SKM-1 treated with dmso at 0.1 percent for 144 hours (cell line): ENCODE results near the gene MT2A.

Experiments used
- DNase-seq: peaks from one replicate; lab custom pipeline; 2025; ENCODE audit not compliant: unreplicated experiment; lab: John Stamatoyannopoulos, UW

MT2A gene

GRCh38 chr16:56636616-56637413, 28.4 kb downstream of the MT2A start:
- DNase-seq, result no peak

GRCh38 chr16:56637814-56638750, 29.7 kb downstream of the MT2A start, which contains the start of gene MT1A:
TSS of gene MT1A (plus strand) at chr16:56638666. CDS start at chr16:56638739, 73 bp downstream.
- DNase-seq, result no peak

GRCh38 chr16:56639045-56639444, 30.7 kb downstream of the MT2A start:
- no peak for DNase-seq

- no peak for DNase-seq
Measured at GRCh38 chr16:56640076-56640475, 31.7 kb downstream of the MT2A start.

GRCh38 chr16:56641166-56641565, 32.8 kb downstream of the MT2A start:
- DNase-seq, result no peak

GRCh38 chr16:56643080-56643778, 34.8 kb downstream of the MT2A start:
- DNase-seq, result no peak

GRCh38 chr16:56643833-56644232, 35.4 kb downstream of the MT2A start:
- DNase-seq, result no peak

- DNase-seq, result no peak
Measured at GRCh38 chr16:56645311-56645710, 36.9 kb downstream of the MT2A start.

GRCh38 chr16:56645838-56646237, 37.5 kb downstream of the MT2A start:
- DNase-seq, result no peak

- no peak for DNase-seq
Measured at GRCh38 chr16:56647641-56648431, 39.5 kb downstream of the MT2A start.

- DNase-seq, result no peak
Measured at GRCh38 chr16:56649271-56649670, 40.9 kb downstream of the MT2A start.

GRCh38 chr16:56649820-56650219, 41.4 kb downstream of the MT2A start:
- DNase-seq, result no peak

GRCh38 chr16:56651586-56651985, 43.2 kb downstream of the MT2A start, which contains the start of gene MT1B:
TSS of gene MT1B (plus strand) at chr16:56651886. CDS start at chr16:56651954, 68 bp downstream.
- no peak for DNase-seq

- DNase-seq, result no peak
Measured at GRCh38 chr16:56652600-56652999, 44.2 kb downstream of the MT2A start.

- no peak for DNase-seq
Measured at GRCh38 chr16:56653218-56653617, 44.8 kb downstream of the MT2A start.

- peak; percentile 35 for DNase-seq
Measured at GRCh38 chr16:56657555-56658326, 49.4 kb downstream of the MT2A start, which contains the start of gene MT1F. TSS of gene MT1F (plus strand) at chr16:56657959. CDS start at chr16:56658059, 100 bp downstream.

- no peak for DNase-seq
Measured at GRCh38 chr16:56658327-56658875, 50.0 kb downstream of the MT2A start.
